ENCODE data around the gene TXN.
"Not testable (repeated sequence)": the region's sequence is repeated elsewhere in the genome, so short reads cannot be mapped to it uniquely, and the experiment has no call there.

Gene TXN

GRCh38 chr9:110257097-110257841 is 962 bp upstream of the TXN start:
- no peak for DNase-seq (ENCODE audit: low read depth in 2 of 2, low spot score in 1 of 2)

- DNase-seq (ENCODE audit: low read depth in 2 of 2, low spot score in 1 of 2), result no peak
Measured at GRCh38 chr9:110255463-110256379, 586 bp downstream of the TXN start.

GRCh38 chr9:110255034-110255462 is 1.3 kb downstream of the TXN start:
- DNase-seq (ENCODE audit: low read depth in 2 of 2, low spot score in 1 of 2), result no peak

GRCh38 chr9:110254500-110254899 is 1.8 kb downstream of the TXN start:
- no peak for DNase-seq (ENCODE audit: low read depth in 2 of 2, low spot score in 1 of 2)

DNA sequence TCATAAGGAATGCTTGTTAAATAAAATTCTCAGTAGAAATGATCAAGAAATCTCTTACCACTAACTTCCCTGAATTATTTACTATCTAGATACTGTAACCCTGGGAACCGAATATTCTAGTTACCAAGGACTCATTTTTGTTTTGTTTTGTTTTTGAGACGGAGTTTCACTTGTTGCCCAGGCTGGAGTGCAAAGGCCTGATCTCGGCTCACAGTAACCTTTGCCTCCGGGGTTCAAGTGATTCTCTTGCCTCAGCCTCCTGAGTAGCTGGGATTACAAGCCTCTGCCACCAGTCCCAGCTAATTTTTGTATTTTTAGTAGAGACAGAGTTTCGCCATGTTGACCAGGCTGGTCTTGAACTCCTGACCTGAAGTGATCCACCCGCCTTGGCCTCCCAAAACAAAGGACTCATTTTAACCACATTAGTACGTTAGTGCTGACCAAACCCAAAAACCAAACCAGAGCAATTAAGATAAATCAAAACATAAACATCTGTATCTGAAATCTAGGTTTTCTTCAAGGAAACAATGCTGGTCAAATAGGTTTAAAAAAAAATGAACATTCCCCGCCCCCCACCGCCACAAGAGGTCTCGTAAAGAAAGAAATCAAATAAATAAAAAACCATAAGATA is 3.7 kb downstream of the TXN start:
- no peak for DNase-seq (ENCODE audit: low read depth in 2 of 2, low spot score in 1 of 2)

DNA sequence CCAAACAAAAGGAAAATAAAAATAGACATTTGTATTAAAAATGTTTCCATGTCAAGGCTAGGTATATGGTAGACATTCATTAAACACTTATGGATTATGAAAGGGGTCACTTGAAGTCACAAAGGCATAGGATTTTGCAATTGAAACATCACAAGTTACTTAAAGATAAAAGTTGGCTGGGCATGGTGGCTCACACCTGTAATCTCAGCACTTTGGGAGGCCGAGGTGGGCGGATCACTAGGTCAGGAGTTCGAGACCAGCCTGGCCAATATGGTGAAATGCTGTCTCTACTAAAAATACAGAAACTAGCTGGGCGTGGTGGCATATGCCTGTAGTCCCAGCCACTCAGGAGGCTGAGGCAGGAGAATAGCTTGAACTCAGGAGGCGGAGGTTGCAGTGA is 4.5 kb downstream of the TXN start:
- DNase-seq (ENCODE audit: low read depth in 2 of 2, low spot score in 1 of 2), result not testable (repeated sequence)

- no peak for DNase-seq (ENCODE audit: low read depth in 2 of 2, low spot score in 1 of 2)
Measured at GRCh38 chr9:110251212-110251611, 5.1 kb downstream of the TXN start.

DNA sequence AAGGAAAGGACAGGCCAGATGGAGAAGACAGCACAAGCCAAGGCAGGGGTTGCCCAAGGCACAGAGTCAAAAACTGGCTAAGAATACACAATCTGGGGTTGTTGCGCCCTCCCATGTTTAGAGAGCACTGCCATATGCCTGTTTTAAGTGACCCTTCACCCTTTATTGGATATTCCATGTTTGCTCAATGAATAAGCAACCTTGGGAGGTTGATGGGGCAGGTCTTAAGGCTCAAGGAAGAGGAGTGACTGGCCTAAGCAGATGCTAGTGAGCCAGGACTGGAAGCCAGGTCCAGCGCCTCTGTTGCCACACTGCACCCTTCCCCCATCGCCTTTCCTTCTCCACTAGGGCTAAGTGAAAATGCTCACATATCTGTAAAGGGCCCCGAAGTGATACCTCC is 6.7 kb downstream of the TXN start:
- no peak for DNase-seq (ENCODE audit: low read depth in 2 of 2, low spot score in 1 of 2)

DNA sequence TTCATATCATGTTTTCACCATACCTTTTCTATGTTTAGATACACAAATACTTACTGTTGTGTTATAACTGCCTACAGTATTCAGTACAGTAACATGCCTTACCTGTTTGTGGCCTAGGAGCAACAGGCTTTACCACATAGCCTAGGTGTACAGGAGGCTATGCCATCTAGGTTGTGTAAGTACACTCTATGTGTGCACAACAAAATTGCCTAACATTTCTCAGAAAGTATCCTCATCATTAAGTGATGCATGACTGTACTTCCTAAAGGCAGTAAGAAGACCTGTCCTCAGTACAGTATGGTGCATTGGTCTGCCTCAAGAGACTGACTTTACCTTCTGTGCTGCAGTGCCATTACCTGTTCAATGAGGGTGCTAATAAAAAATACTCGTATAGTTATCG is 7.9 kb downstream of the TXN start:
- no peak for DNase-seq (ENCODE audit: low read depth in 2 of 2, low spot score in 1 of 2)

DNA sequence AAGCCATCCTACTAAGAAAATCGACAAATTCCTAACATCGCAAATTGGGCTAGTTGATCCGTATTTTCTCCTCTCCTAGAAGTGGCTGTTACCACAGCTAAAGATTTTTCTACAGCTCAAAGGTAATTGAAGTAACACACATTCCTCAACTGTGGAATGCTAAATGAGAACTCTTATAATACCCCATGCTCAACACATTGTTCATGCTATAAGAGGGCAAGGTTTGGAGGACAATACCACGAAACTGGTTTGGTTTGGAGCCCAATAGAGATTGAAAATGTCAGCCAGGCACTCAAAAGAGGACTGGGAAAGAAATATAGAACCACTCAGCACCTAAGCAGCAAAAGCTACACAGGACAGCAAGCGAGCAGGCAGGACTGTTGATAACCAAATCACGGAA is 10.1 kb downstream of the TXN start:
- DNase-seq (ENCODE audit: low read depth in 2 of 2, low spot score in 1 of 2), result no peak

- no peak for DNase-seq (ENCODE audit: low read depth in 2 of 2, low spot score in 1 of 2)
Measured at GRCh38 chr9:110244616-110245015, 11.7 kb downstream of the TXN start.

DNA sequence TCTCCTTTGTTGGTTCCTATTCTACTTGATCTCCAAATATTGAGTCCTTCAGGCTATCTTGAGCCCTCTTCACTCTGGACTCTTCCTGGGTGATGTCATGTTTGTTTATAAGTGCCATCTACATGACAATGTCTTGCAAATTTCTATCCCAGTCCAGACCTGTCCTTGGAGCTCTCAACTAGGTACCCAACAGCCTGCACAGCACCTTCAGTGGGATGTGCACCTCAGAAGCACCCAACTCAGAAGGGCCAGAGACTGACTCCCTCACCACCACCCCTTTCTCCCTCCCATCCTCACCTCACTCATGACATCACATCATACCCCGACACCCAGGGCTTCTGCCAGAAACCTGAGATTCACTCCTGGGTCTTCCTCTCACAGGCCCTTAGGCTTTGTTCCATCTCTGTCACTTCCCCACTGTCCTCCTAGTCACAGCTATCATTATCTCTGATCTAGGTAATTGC is 14.4 kb downstream of the TXN start:
- no peak for DNase-seq (ENCODE audit: low read depth in 2 of 2, low spot score in 1 of 2)

DNA sequence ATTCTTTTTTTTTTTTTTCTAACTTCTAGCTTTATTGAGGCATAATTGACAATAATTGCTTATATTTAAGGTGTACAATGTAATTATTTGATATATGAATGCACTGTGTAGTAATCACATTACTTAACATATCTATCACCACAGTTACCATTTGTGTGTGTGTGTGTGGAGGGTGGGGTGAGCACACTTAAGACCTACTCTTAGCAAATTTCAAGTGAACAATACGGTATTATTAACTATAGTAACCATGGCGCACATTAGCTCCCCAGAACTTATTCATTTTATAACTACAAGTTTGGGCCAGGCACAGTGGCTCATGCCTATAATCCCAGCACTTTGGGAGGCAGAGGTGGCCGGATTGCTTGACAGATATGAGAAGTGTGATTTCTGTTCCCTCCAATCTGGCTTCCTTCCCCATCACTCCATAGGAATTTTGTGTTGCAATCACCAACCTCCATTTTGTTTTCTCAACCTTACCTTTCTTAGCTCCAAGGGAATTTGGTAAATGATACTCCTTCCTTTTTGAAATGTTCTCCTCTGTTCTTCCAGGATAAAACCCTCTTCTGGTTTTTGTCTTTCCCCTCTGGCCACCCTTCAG is 14.9 kb downstream of the TXN start:
- DNase-seq (ENCODE audit: low read depth in 2 of 2, low spot score in 1 of 2), result no peak

- DNase-seq (ENCODE audit: low read depth in 2 of 2, low spot score in 1 of 2), result no peak
Measured at GRCh38 chr9:110240198-110240597, 16.1 kb downstream of the TXN start.

GRCh38 chr9:110228321-110228720 is 28.0 kb downstream of the TXN start:
- no peak for DNase-seq (ENCODE audit: low read depth in 2 of 2, low spot score in 1 of 2)

DNA sequence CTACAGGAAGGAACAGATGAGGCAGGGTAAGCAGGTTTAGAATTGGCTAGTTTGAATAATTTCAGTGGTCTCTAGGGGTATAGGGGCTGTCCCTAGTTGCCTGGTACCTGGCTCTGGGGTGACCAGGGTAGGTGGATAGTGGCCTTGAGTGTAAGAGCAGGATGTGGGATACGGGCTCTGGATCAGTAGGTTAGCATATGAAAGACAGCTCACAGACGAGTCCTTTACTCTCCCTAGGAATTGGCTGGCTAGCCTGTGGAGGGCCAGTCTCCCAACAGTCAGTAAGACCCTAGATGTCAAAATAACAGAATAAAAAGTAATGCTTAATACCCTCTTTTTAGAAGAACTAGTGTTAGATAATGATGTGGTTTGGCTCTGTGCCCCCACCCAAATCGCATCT is 31.7 kb downstream of the TXN start:
- no peak for DNase-seq (ENCODE audit: low read depth in 2 of 2, low spot score in 1 of 2)

DNA sequence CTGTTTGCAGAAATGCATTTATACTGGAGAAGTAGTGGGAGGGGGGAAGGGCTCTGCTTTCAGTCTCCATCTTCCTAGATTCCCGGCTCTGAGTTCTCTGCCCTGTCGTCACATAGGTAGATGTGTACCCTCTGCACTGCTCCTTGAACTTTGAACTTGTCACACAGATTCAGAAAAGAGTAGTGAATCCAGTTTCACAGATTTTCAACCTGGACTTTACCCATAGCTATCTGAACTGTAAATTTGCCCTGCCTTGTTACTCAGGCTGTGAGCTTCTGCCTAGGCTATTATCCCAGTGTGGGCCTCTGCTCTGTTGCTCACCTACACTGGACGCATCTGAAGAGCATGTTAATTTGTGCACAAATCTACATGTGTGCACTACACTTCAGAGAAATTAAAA is 35.5 kb downstream of the TXN start:
- no peak for DNase-seq (ENCODE audit: low read depth in 2 of 2, low spot score in 1 of 2)

GRCh38 chr9:110217656-110218099 is 38.6 kb downstream of the TXN start:
- no peak for DNase-seq (ENCODE audit: low read depth in 2 of 2, low spot score in 1 of 2)

DNA sequence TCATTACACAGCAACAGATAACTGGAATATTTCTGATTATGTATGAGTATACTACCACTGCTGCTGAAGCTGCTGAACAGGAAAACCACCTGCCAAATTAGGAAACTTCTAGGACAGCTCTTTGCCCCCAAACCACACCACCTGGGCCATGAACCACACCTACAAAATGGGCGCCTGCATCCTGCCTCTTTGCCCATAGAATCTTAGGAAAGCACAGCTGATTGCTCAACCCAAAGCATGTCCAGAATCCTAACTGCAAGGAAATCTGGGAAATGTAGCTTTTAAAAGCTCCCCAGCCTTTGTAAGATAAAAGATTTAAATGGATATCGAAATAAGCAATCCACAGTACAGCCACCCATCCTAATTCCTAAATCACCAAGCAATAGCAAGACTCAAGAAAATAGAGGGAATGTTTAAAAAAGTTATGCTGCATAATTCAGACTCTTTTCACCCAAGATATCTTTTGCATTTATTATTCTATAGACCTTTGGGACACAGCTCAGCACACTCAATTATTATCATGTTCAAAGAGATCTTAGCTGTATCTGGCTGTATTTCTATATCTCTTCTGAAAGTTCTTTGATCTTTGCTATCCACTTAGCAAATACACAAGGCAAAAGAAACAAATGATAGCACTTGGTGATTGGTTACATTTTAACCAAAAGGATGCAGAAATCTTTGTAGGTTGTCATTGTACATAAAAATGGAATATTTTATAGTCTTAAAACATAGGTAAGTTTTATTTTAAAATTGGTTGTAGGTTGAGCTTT is 41.5 kb downstream of the TXN start:
- no peak for DNase-seq (ENCODE audit: low read depth in 2 of 2, low spot score in 1 of 2)

- DNase-seq (ENCODE audit: low read depth in 2 of 2, low spot score in 1 of 2), result no peak
Measured at GRCh38 chr9:110214090-110214489, 42.2 kb downstream of the TXN start.

Measured in stimulated activated CD8-positive, alpha-beta memory T cell treated with anti-CD3 and anti-CD28 coated beads, Interleukin-4, amount 100 ng/mL, for 1 hour (primary cell).